HFF-Myc (cell line): ENCODE measurements around the gene ZNF580.

Experiments used
- DNase-seq: peaks from one replicate; pipeline ENCODE4 v3.0.0-alpha.2; 2011; ENCODE audit warnings: low read depth; ENCODE audit errors: extremely low read depth
- H3K4me3 ChIP-seq: replicated peaks from 2 replicates; pipeline ENCODE4 v1.5.1; 2011; ENCODE audit warnings: low read depth, mild to moderate bottlenecking, control low read depth, low read length
- TF ChIP-seq, protein P1 (sequence below): IDR thresholded peaks from 2 replicates; pipeline ENCODE4 v1.5.1; 2012; ENCODE audit warnings: mild to moderate bottlenecking, low read depth, low read length, control low read depth; ENCODE audit errors: missing control alignments

ZNF580 gene

DNA sequence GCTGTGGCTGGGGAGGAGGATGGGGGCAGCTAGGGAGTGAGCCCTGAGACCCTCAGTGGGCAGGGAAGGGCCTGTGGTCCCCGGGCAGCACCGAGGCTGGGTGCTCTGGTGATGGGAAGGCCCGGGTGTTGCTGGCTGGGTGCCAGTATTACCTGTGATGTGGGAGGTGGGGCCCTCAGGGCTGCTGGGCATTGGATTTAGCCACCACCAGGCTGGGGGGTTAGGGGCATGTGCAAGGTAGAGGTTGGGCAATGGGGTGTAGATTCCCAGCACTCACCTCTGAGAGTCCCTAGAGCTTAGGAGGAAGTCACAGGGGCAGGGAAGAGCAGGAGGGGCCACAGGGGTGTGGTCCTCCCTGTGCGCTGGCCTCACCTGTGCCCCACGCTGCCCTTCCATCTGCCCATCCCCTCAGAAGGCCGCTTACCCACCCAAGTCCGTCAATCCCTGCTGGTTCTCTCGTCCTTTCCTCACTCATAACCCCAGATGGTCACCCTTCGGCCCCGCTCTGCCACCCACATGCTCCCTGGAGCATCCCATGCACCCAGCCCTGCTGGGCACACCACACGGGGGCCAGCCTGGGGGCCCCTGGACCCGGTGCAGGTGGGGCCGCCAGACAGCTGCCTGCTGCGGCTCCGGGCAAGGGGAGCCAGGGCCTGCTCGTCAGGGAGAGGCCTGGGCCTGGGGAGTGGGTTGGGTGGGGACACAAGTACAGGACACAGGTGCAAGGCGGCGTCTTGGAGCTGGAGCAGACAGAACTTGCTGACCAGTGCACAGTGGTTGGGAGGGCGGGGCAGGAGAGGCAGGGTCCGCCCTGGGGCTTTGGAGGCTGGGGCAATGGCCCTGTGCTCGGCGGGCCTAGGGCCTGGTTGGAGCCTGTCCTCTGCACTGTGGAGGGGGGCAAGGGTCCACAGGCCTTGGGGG is 46.7 kb downstream of the ZNF580 start:
- TF ChIP-seq, protein P1, sequence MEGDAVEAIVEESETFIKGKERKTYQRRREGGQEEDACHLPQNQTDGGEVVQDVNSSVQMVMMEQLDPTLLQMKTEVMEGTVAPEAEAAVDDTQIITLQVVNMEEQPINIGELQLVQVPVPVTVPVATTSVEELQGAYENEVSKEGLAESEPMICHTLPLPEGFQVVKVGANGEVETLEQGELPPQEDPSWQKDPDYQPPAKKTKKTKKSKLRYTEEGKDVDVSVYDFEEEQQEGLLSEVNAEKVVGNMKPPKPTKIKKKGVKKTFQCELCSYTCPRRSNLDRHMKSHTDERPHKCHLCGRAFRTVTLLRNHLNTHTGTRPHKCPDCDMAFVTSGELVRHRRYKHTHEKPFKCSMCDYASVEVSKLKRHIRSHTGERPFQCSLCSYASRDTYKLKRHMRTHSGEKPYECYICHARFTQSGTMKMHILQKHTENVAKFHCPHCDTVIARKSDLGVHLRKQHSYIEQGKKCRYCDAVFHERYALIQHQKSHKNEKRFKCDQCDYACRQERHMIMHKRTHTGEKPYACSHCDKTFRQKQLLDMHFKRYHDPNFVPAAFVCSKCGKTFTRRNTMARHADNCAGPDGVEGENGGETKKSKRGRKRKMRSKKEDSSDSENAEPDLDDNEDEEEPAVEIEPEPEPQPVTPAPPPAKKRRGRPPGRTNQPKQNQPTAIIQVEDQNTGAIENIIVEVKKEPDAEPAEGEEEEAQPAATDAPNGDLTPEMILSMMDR: no peak
- H3K4me3 ChIP-seq: no peak overlapping the region
- DNase-seq: no peak

DNA sequence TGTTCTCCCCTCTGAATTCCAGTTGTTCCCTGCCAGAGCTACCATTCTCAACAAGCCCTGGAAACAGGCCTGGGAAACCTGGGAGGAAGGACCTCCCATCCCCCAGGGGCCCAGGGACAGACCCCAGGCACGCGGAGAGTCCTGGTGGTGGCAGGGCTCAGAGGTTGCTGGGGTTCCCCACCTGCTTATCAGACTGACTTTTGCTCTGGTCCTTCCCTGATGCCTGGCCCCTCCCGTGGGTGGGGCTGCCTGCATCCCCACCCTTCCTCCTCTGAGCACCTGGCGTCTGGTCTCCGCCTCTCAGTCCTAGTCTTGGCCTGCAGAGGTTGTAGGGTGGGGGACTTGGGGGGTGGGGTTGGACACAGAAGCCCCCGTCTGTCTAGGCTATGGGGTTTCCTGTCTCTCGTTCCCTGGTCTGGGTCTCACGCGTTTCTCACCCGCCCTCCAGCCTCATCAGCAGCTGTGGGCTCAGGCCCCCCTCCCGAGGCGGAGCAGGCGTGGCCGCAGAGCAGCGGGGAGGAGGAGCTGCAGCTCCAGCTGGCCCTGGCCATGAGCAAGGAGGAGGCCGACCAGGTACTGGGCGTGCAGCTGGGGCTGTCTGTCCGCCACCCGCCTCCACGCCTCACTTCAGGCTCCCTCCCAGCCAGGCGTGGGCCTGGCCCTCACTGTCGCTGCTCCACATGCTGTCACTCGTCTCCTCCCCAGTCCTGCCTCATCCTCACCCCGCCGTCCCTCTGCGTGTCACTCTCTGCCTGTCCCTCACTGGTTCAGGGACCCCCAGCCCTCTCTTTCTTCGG is 47.8 kb downstream of the ZNF580 start:
- H3K4me3 ChIP-seq: no peak overlapping the region
- DNase-seq: no peak
- TF ChIP-seq, protein P1: no peak

DNA sequence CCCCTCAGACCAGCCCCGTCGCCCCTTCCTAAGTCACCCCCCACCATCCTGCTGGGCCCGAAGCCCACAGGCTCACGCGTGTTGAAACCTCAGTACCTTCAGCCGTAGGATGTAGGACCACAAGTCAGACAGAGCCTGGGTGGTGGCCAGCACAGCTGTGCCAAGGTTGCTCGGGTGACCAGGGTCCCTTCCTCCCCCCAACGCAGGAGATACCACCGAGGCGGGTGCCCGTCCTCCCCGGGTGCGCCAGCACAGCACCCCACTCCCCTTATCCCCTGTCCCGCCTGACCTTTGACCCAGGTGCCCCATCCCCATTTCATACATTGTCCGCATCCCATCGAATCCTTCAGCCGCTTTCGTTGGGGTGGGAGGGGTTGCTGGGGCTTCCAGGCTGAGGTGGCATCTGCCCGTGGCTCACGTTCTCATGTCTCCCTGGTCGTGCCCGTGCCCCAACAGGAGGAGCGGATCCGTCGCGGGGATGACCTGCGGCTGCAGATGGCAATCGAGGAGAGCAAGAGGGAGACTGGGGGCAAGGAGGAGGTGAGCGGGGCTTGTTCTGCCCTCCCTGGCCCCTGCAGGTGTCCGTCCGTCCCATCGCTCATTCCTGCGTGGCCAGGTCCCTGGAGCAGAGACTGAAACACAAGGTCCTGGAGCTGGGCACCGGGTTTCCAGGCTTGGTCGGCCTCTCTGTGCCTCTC is 48.8 kb downstream of the ZNF580 start:
- DNase-seq: no peak
- H3K4me3 ChIP-seq: no peak overlapping the region
- TF ChIP-seq, protein P1: no peak

DNA sequence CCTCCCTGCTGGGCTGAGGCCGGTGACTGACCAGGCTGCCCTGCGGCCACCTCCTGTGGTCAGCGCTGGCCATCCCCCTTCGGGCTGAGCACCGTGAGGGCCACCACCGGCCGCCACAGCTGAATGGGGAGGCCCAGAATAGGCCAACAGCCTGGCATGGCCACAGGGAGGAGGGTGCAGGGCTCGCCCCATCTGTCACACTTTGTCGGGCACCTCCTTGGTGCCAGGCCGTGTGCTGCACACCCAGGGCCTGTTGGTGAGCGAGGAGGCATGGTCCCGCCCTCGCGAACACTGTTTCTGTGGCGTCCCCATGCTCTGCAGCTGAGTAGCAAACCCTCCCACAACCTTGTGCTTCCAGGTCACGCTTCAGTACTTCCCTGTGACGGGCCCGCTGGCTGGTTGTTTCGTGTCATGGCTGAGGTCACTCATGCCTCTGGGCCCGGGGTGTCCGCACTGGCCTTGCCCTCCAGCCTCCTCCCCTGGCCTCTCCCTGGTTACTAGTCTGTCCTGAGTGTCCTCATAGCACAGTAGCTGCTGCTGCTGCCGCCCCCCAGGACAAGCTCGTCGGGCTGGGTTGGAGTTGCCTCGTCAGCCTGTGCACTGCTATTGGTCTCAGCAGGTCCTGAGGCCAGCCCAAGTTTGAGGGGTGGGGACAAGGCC is 49.4 kb downstream of the ZNF580 start:
- DNase-seq: no peak
- H3K4me3 ChIP-seq: no peak overlapping the region
- TF ChIP-seq, protein P1: no peak

DNA sequence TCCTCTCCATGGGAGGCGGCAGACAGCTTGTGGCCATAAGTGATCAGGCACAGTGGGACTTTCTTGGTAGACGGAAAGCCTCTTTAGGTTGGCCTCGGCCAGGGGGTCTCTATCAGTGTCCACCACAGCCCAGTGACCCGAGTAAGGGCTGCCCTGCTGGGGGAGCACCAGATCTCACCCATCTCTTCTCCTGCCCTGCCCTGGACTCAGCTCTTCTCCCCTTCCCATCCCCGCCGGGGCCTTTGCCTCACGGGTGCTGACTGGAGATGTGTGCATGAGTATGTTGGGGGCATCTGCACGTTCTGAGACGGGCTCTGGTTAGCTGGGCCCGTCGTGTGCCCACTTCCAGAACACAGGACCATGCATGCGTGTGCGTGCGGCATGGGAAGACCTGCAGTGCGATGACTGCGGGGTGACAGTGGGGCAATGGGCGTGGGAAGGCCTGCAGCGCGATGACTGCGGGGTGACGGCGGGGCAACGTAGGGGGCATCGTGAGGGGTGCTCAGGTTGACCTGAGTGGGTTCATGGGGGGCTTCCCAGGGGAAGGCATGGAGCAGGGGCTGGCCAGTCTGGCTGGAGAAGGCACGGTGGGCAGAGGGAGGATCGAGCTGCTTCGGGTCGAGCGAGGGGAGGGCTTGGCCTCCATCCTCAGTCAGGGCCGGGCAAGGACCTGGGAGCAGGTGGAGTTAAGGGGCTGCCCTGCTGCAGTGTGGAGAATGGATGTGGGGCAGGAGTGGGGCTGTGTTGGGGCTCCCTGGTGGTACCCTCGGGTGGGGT is 50.2 kb downstream of the ZNF580 start:
- no peak for DNase-seq

More for the DNA sequence above, 50.2 kb downstream of the ZNF580 start:
- no peak overlapping the region for H3K4me3 ChIP-seq
- TF ChIP-seq, protein P1: no peak
